Progenitor cell of endocrine pancreas (in vitro differentiated cells): Measurements from ENCODE around the gene BSCL2. TPM values are rescaled to one million over a fixed set of nuclear protein-coding genes. Genes with fewer than 3 reads are reported as not detected.
A peak's percentile ranks its signal among the peaks of the same experiment; 100 is the strongest.

ENCODE experiments used
- DNase-seq: peaks from one replicate; pipeline ENCODE4 v3.0.0; 2021; ENCODE audit warnings: low spot score; ENCODE audit not compliant: unreplicated experiment
- H3K27ac Mint-ChIP-seq: 2 replicates; pipeline ENCODE4 v1.8.0; 2021; ENCODE audit warnings: mild to moderate bottlenecking, moderate library complexity, mixed read lengths
- H3K27me3 Mint-ChIP-seq: 2 replicates; pipeline ENCODE4 v1.8.0; 2021; ENCODE audit warnings: mixed read lengths
- H3K36me3 Mint-ChIP-seq: 2 replicates; pipeline ENCODE4 v1.8.0; 2022; ENCODE audit warnings: mixed read lengths; ENCODE audit not compliant: insufficient read depth
- H3K4me1 Mint-ChIP-seq: 2 replicates; pipeline ENCODE4 v1.8.0; 2021; ENCODE audit warnings: low read depth, mixed read lengths
- H3K4me3 Mint-ChIP-seq: 2 replicates; pipeline ENCODE4 v1.8.0; 2021; ENCODE audit warnings: low read depth, mild to moderate bottlenecking, moderate library complexity, mixed read lengths
- H3K9me3 Mint-ChIP-seq: 2 replicates; pipeline ENCODE4 v1.8.0; 2021; ENCODE audit warnings: low read depth, mixed read lengths
- CTCF ChIP-seq: fragments of 200-600 bp; sonication (generic); IDR thresholded peaks from one replicate; pipeline ENCODE4 v1.5.0; 2021; ENCODE audit warnings: antibody characterized with exemption, mild to moderate bottlenecking; ENCODE audit not compliant: unreplicated experiment
- long read RNA-seq: library from polyadenylated mRNA; unstranded; transcript quantifications from one replicate; pipeline ENCODE4 v2.0.0, GENCODE V29; 2020
- total RNA-seq: library from RNA; stranded (reverse); gene quantifications from 2 replicates; pipeline ENCODE4 v1.2.1, GENCODE V29; 2021

BSCL2 gene
- 84.9 and 85.8 TPM in 2 replicates for total RNA-seq
- long read RNA-seq, transcript BSCL2-210 (11 exons, 1,440 nt), result minor isoform, 12 of 261 reads
- long read RNA-seq, transcript BSCL2-205 (11 exons, 1,693 nt), result minor isoform, 10 of 261 reads
- long read RNA-seq, transcript BSCL2-203 (11 exons, 1,683 nt), result minor isoform, 67 of 261 reads
- long read RNA-seq, transcript BSCL2-207 (11 exons, 1,516 nt), result major isoform, 104 of 261 reads
- long read RNA-seq, partial matches to known transcripts, result 7 of 261 reads
- long read RNA-seq, other reads (novel, unspliced or antisense), result 59 of 261 reads

GRCh38 chr11:62707277-62707861 lies at the start of gene BSCL2, which contains the start of gene GNG3:
Gene BSCL2, minus strand, starts transcription at chr11:62707424. Its CDS starts 229 bp downstream, at chr11:62707195.
Gene GNG3, plus strand, starts transcription at chr11:62707676. Its CDS starts 620 bp downstream, at chr11:62708296.
- no peaks in the 10 kb centered on the region for H3K9me3 Mint-ChIP-seq
- peaks cover 28% of the 10 kb centered on the region for H3K4me1 Mint-ChIP-seq
- no peaks in the 10 kb centered on the region for H3K27me3 Mint-ChIP-seq

GRCh38 chr11:62755086-62755615 lies 47.9 kb upstream of the BSCL2 start:
- H3K4me1 Mint-ChIP-seq, result peaks cover 11% of the 10 kb centered on the region
- no peaks in the 10 kb centered on the region for H3K27me3 Mint-ChIP-seq
- H3K27ac Mint-ChIP-seq, result peak overlapping the region; percentile 11
- H3K36me3 Mint-ChIP-seq, result peaks cover 3% of the 10 kb centered on the region
- TF ChIP-seq CTCF, result no peak
- peak overlapping the region; percentile 33 for H3K4me3 Mint-ChIP-seq
- DNase-seq, result no peak
- no peaks in the 10 kb centered on the region for H3K9me3 Mint-ChIP-seq

More at GRCh38 chr11:62707277-62707861, at the start of gene BSCL2, which contains the start of gene GNG3:
- Mint-ChIP-seq H3K4me3 (peak within 1 kb of the TSS; percentile 95), H3K27ac (peak within 1 kb of the TSS; percentile 99), H3K36me3 (peaks cover 12% of the 10 kb centered on the region)
- TF ChIP-seq CTCF, result no peak
- DNase-seq, result no peak

- Mint-ChIP-seq H3K27me3 (no peaks in the 10 kb centered on the region), H3K9me3 (no peaks in the 10 kb centered on the region), H3K27ac (peak within 1 kb of the TSS; percentile 96), H3K36me3 (peaks cover 6% of the 10 kb centered on the region), H3K4me1 (peaks cover 13% of the 10 kb centered on the region), H3K4me3 (peak within 1 kb of the TSS; percentile 100)
- no peak for TF ChIP-seq CTCF
- DNase-seq, result peak; percentile 92
Measured at GRCh38 chr11:62753736-62754603, 46.7 kb upstream of the BSCL2 start, which contains the start of gene ZBTB3. Gene ZBTB3, minus strand, starts transcription at chr11:62754160. Its CDS starts 496 bp downstream, at chr11:62753664.

- Mint-ChIP-seq H3K36me3 (peaks cover 8% of the 10 kb centered on the region), H3K27me3 (no peaks in the 10 kb centered on the region), H3K4me1 (peaks cover 16% of the 10 kb centered on the region), H3K27ac (peak overlapping the region; percentile 96), H3K9me3 (no peaks in the 10 kb centered on the region), H3K4me3 (peak overlapping the region; percentile 100)
- no peak for TF ChIP-seq CTCF
- DNase-seq, result no peak
Measured at GRCh38 chr11:62752994-62753735, 45.9 kb upstream of the BSCL2 start.
